Left lung (tissue), 10 donors: ENCODE results near the gene TTC23L. TPM values are rescaled to one million over a fixed set of nuclear protein-coding genes. Genes with fewer than 3 reads are reported as not detected.

Experiments used
- ATAC-seq: fragments of 200-7000 bp; cut with Tn5 transposase; one replicate; pipeline ENCODE4 v1.9.1; 2020; ENCODE audit warnings: moderate library complexity
- DNase-seq, 4 donors: peaks; one replicate each; pipeline ENCODE4 v3.0.0-alpha.2; 2013 to 2020
- H3K27ac ChIP-seq, 2 donors: fragments of 200-600 bp; sonication (generic) in 1 of 2; one replicate each; pipeline versions ENCODE4 v1.5.0 to v1.8.0; 2020 to 2021
- H3K27me3 ChIP-seq, 2 donors: fragments of 200-600 bp; sonication (generic) in 1 of 2; one replicate each; pipeline versions ENCODE4 v1.5.0 to v1.8.0; 2020 to 2021
- H3K36me3 ChIP-seq, 2 donors: fragments of 200-600 bp; sonication (generic) in 1 of 2; one replicate each; pipeline versions ENCODE4 v1.5.0 to v1.8.0; 2020 to 2021
- H3K4me1 ChIP-seq, 2 donors: fragments of 200-600 bp; one replicate each; pipeline ENCODE4 v1.8.0; 2021
- H3K4me3 ChIP-seq, 2 donors: fragments of 200-600 bp; sonication (generic) in 1 of 2; one replicate each; pipeline versions ENCODE4 v1.5.0 to v1.8.0; 2020 to 2021; ENCODE audit warnings: mild to moderate bottlenecking in 1 of 2
- H3K9me3 ChIP-seq, 2 donors: fragments of 200-600 bp; sonication (generic) in 1 of 2; one replicate each; pipeline versions ENCODE4 v1.5.0 to v1.8.0; 2020 to 2021
- CTCF ChIP-seq, 2 donors: fragments of 200-600 bp; sonication (generic) in 1 of 2; IDR thresholded peaks; one replicate each; pipeline versions ENCODE4 v1.5.0 to v1.8.0; 2021; ENCODE audit warnings: antibody characterized with exemption in 2 of 2
- intact Hi-C, 2 donors: fragments of 100-400 bp; cut with DNase I; formaldehyde crosslinking; loops; one replicate each; pipeline versions ENCODE4 v1.11.2 to v1.14.2; 2022
- polyA plus RNA-seq, 6 donors: library from polyadenylated mRNA; unstranded; fragments of 120-200 nt; gene quantifications; one replicate each; pipeline ENCODE4 v1.2.1, GENCODE V29; 2013; ENCODE audit not compliant: insufficient read length in 6 of 6
- total RNA-seq, 2 donors: library from RNA; stranded (reverse); fragmentation: NEBNext Ultra II Directional; extraction: Animal tissue kit (Norgen Biotek cat#: 25700); gene quantifications; one replicate each; pipeline ENCODE4 v1.2.1, GENCODE V29; 2021
- donor health status: DM: no; HTN: yes; CAD: no.
- donor health status: DM: no; HTN: no; CAD: no.

The TTC23L gene
- total and polyA plus RNA-seq, 8 donors = 0.20 to 4.5 (median 2.8) TPM

- no peak overlapping the region for H3K27ac ChIP-seq
- ATAC-seq = no peak
- peaks cover 0 to 14% of the 10 kb centered on the region in 2 donors for H3K4me1 ChIP-seq
- no peak for TF ChIP-seq CTCF (IDR thresholded peaks at IDR 0.05)
- DNase-seq = no peak
- no peaks in the 10 kb centered on the region for H3K9me3 ChIP-seq
- peaks cover 0 to 17% of the 10 kb centered on the region in 2 donors for H3K27me3 ChIP-seq
- H3K4me3 ChIP-seq = no peak overlapping the region
- no peaks in the 10 kb centered on the region for H3K36me3 ChIP-seq
- intact Hi-C loops = no loop called here
These were observed 3.6 kb downstream of the TTC23L start for GRCh38 chr5:34842554-34842953.

DNA sequence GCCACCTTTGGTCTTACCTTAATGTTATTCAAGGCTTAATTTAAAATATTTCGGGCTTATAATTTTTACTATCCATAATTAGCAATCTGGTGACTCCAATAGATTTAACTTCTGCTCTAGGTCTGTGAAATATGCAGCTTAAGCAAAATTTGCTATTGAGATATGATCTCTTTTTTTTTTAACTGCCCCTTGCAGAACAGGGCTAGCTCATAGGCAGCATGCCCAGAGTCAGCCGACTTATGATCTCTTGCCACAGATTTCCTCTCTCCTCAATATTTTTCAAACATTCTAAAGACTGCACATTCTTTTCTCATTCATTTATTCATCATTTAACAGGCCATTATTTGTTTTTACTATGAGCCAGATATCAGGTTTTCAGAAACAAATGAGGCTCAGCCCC is 4.5 kb downstream of the TTC23L start:
- Histone ChIP-seq H3K27me3 (peaks cover 0 to 17% of the 10 kb centered on the region in 2 donors), H3K4me1 (peaks cover 0 to 10% of the 10 kb centered on the region in 2 donors), H3K4me3 (no peak overlapping the region), H3K9me3 (no peaks in the 10 kb centered on the region), H3K27ac (no peak overlapping the region), H3K36me3 (no peaks in the 10 kb centered on the region)
- intact Hi-C loops = no loop called here
- DNase-seq (no peak), ATAC-seq (no peak)
- no peak for TF ChIP-seq CTCF (IDR thresholded peaks at IDR 0.05)

GRCh38 chr5:34844106-34844505 is 5.1 kb downstream of the TTC23L start:
- Histone ChIP-seq H3K36me3 (no peaks in the 10 kb centered on the region), H3K4me3 (no peak overlapping the region), H3K27me3 (peaks cover 0 to 11% of the 10 kb centered on the region in 2 donors), H3K4me1 (peaks cover 0 to 7% of the 10 kb centered on the region in 2 donors), H3K9me3 (no peaks in the 10 kb centered on the region), H3K27ac (no peak overlapping the region)
- DNase-seq (no peak), ATAC-seq (no peak)
- no peak for TF ChIP-seq CTCF (IDR thresholded peaks at IDR 0.05)
- intact Hi-C loops = no loop called here

DNA sequence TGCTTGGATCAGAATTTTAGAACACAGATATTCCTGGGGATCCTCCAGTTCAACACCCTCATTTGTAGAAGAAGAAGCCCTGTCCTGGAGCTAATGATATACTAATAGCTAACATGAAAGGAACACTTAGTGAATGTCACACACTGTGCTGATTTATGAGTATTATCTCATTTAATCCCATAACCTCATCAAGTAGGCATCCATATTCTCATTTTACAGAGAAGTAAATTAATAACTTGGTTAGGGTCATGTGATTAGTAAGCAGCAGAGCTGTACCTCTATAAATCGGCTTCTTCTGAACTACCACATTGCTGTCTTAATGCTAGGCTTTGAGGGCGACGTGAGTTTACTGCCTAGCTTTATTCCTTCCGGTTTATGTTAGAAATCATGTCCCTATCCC is 6.0 kb downstream of the TTC23L start:
- ATAC-seq (no peak), DNase-seq (no peak)
- H3K9me3 ChIP-seq = no peaks in the 10 kb centered on the region
- no peaks in the 10 kb centered on the region for H3K4me1 ChIP-seq
- H3K4me3 ChIP-seq = no peak overlapping the region
- no peak overlapping the region for H3K27ac ChIP-seq
- no peak for TF ChIP-seq CTCF (IDR thresholded peaks at IDR 0.05)
- H3K27me3 ChIP-seq = peaks cover 0 to 2% of the 10 kb centered on the region in 2 donors
- intact Hi-C loops = no loop called here
- H3K36me3 ChIP-seq = no peaks in the 10 kb centered on the region

GRCh38 chr5:34847056-34847455 is 8.1 kb downstream of the TTC23L start:
- Histone ChIP-seq H3K9me3 (no peaks in the 10 kb centered on the region), H3K27me3 (no peaks in the 10 kb centered on the region), H3K36me3 (no peaks in the 10 kb centered on the region), H3K4me1 (no peaks in the 10 kb centered on the region), H3K4me3 (no peak overlapping the region), H3K27ac (no peak overlapping the region)
- DNase-seq (no peak), ATAC-seq (no peak)
- intact Hi-C loops = no loop called here
- no peak for TF ChIP-seq CTCF (IDR thresholded peaks at IDR 0.05)
